Measurements from ENCODE around the gene CACNA1G. TPM values are rescaled to one million over a fixed set of nuclear protein-coding genes. Genes with fewer than 3 reads are reported as not detected.

CACNA1G gene
- total RNA-seq, 1 experiment from 2014 or later, result not detected

DNA sequence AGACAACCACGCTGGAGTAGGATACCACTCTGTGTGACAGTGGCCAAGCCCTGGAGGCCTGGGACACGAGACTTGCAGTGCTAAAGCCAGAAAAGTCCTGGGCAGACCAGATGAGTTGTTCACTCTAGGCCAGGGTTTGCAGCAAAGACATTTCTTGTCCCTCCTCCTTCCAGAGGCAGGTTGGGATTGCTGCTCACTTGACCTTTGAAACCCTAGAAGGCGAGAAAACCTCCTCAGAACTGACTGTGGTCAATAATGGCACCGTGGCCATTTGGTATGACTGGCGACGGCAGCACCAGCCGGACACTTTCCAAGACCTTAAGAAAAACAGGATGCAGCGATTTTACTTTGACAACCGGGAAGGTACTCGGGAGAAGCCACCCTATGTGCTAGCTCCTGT, 37.7 kb upstream of the CACNA1G start:
- ChIA-PET POLR2A (interaction anchor here (1.2 to 2.9 kb wide), 5 partner anchors 9 to 36 kb away, joined by 3 to 10 read pairs (median 4); no protein-coding TSS in a partner anchor), CTCF (interaction anchor here (0.6 to 0.7 kb wide), 2 partner anchors 24 to 370 kb away, joined by 3 read pairs; partner anchors contain the start of gene SPATA20)
- Mint-ChIP-seq H3K36me3 (ENCODE audit: insufficient read depth, unreplicated experiment) (no peaks in the 10 kb centered on the region), H3K4me1 (ENCODE audit: insufficient read depth, unreplicated experiment) (peaks cover 21% of the 10 kb centered on the region), H3K9me3 (ENCODE audit: unreplicated experiment) (no peaks in the 10 kb centered on the region), H3K4me3 (ENCODE audit: unreplicated experiment) (no peak overlapping the region), H3K27me3 (ENCODE audit: insufficient read depth, unreplicated experiment) (no peaks in the 10 kb centered on the region), H3K27ac (ENCODE audit: low read depth, unreplicated experiment) (no peak overlapping the region)
- TF ChIP-seq, protein P1, sequence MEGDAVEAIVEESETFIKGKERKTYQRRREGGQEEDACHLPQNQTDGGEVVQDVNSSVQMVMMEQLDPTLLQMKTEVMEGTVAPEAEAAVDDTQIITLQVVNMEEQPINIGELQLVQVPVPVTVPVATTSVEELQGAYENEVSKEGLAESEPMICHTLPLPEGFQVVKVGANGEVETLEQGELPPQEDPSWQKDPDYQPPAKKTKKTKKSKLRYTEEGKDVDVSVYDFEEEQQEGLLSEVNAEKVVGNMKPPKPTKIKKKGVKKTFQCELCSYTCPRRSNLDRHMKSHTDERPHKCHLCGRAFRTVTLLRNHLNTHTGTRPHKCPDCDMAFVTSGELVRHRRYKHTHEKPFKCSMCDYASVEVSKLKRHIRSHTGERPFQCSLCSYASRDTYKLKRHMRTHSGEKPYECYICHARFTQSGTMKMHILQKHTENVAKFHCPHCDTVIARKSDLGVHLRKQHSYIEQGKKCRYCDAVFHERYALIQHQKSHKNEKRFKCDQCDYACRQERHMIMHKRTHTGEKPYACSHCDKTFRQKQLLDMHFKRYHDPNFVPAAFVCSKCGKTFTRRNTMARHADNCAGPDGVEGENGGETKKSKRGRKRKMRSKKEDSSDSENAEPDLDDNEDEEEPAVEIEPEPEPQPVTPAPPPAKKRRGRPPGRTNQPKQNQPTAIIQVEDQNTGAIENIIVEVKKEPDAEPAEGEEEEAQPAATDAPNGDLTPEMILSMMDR (IDR thresholded peaks at IDR 0.05; ENCODE audit: unreplicated experiment), result no peak
- DNase-seq (ENCODE audit: unreplicated experiment), result no peak
- BruUV-seq (replicated peaks), result no TSS peak
- intact Hi-C loops (cut with micrococcal nuclease), result no loop called here

DNA sequence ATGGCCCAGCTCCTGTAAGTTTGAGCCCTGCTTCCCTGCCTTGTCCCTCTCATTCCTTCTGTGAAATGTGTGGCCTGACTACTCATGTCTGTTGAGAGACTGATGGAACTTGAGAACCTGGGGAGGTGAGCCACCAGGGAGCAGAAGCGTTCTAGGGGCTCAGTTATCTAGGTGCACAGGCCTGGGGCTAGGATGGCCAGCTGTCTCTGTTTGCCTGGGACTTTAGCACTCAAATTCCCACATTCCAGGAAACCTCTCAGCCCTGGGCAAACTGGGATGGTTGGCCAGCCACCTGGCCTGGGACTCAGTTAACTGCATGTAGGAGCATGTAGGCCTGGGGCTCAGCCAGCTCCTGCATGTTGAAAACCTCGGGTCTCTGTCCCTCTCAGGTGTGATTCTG, 37.3 kb upstream of the CACNA1G start:
- Mint-ChIP-seq H3K27me3 (ENCODE audit: insufficient read depth, unreplicated experiment) (no peaks in the 10 kb centered on the region), H3K27ac (ENCODE audit: low read depth, unreplicated experiment) (no peak overlapping the region), H3K9me3 (ENCODE audit: unreplicated experiment) (no peaks in the 10 kb centered on the region), H3K4me3 (ENCODE audit: unreplicated experiment) (no peak overlapping the region), H3K4me1 (ENCODE audit: insufficient read depth, unreplicated experiment) (peaks cover 21% of the 10 kb centered on the region), H3K36me3 (ENCODE audit: insufficient read depth, unreplicated experiment) (no peaks in the 10 kb centered on the region)
- ChIA-PET CTCF (interaction anchor here (0.6 to 0.7 kb wide), 3 partner anchors 21 to 371 kb away, joined by 3 to 4 read pairs (median 3); partner anchors contain the start of gene SPATA20), POLR2A (interaction anchor here (0.5 to 2.9 kb wide), 7 partner anchors 8 to 138 kb away, joined by 3 to 10 read pairs (median 4); no protein-coding TSS in a partner anchor)
- TF ChIP-seq, protein P1 (IDR thresholded peaks at IDR 0.05; ENCODE audit: unreplicated experiment), result no peak
- peak; percentile 85 for DNase-seq (ENCODE audit: unreplicated experiment)
- intact Hi-C loops (cut with micrococcal nuclease), result no loop called here
- BruUV-seq (replicated peaks), result no TSS peak

DNA sequence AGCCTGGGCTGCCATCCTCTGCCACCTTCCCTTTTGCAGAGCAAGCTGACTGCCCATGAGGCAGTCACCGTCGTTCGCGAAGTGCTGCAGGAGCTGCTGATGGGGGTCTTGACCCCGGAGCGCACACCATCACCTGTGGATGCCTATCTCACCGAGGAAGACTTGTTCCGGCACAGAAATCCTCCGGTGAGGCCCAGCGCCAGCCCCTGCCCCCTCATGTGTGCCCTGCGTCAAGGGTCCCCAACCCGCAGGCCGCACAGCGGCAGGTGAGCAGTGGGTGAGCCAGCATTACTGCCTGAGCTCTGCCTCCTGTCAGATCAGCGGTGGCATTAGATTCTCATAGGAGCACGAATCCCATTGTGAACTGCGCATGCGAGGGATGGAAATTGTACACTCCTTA, 35.7 kb upstream of the CACNA1G start:
- Mint-ChIP-seq H3K27ac (ENCODE audit: low read depth, unreplicated experiment) (no peak overlapping the region), H3K4me1 (ENCODE audit: insufficient read depth, unreplicated experiment) (peaks cover 9% of the 10 kb centered on the region), H3K36me3 (ENCODE audit: insufficient read depth, unreplicated experiment) (no peaks in the 10 kb centered on the region), H3K9me3 (ENCODE audit: unreplicated experiment) (no peaks in the 10 kb centered on the region), H3K27me3 (ENCODE audit: insufficient read depth, unreplicated experiment) (no peaks in the 10 kb centered on the region), H3K4me3 (ENCODE audit: unreplicated experiment) (no peak overlapping the region)
- no TSS peak for BruUV-seq (replicated peaks)
- DNase-seq (ENCODE audit: unreplicated experiment), result no peak
- TF ChIP-seq, protein P1 (IDR thresholded peaks at IDR 0.05; ENCODE audit: unreplicated experiment), result no peak
- intact Hi-C loops (cut with micrococcal nuclease), result no loop called here
- ChIA-PET CTCF (interaction anchor here (0.7 to 1.0 kb wide), 2 partner anchors 22 to 42 kb away, joined by 3 to 4 read pairs; no protein-coding TSS in a partner anchor), POLR2A (interaction anchor here (2.9 kb wide), 1 partner anchor 38 kb away, joined by 10 read pairs; no protein-coding TSS in a partner anchor)

DNA sequence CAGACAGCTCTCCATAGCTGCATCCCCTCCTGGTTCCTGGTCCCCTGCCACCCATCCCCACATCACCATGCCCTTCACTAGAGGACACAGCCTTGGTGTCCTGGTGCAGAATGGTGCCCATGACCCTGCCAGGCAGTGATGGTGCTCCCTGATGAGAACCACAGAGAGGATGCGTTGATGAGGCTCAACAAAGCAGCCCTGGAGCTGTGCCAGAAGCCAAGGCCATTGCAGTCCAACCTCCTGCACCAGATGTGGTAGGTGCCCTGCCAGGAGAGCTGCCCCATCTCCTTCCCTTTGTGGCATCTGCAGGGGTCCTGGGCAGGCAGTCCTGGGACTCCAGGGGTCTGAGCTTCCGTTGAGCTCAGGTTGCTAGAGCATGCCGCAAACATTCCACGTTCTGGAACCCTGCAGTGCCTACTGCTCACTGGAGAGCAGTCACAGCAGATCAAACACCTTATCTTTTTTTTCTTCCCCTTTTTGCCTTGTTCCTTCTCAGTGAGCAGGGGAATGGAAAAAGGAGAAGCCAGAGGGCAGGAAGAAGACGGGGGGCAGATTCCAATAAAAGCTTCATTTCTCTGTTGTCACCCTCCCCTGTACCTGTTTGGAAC, 33.3 kb upstream of the CACNA1G start:
- Mint-ChIP-seq H3K27ac (ENCODE audit: low read depth, unreplicated experiment) (no peak overlapping the region), H3K4me1 (ENCODE audit: insufficient read depth, unreplicated experiment) (peaks cover 9% of the 10 kb centered on the region), H3K27me3 (ENCODE audit: insufficient read depth, unreplicated experiment) (no peaks in the 10 kb centered on the region), H3K4me3 (ENCODE audit: unreplicated experiment) (no peak overlapping the region), H3K36me3 (ENCODE audit: insufficient read depth, unreplicated experiment) (no peaks in the 10 kb centered on the region), H3K9me3 (ENCODE audit: unreplicated experiment) (no peaks in the 10 kb centered on the region)
- TF ChIP-seq, protein P1 (IDR thresholded peaks at IDR 0.05; ENCODE audit: unreplicated experiment), result no peak
- intact Hi-C loops (cut with micrococcal nuclease), result no loop called here
- ChIA-PET POLR2A (no interaction called here), CTCF (interaction anchor here (0.6 kb wide), 2 partner anchors 35 to 108 kb away, joined by 3 read pairs; no protein-coding TSS in a partner anchor)
- no TSS peak for BruUV-seq (replicated peaks)
- no peak for DNase-seq (ENCODE audit: unreplicated experiment)

Data from MCF 10A (cell line).